DND-41 (cell line): ENCODE results near the gene RNF138.

Experiments
- EZH2 ChIP-seq: IDR thresholded peaks from 3 replicates; pipeline ENCODE4 v1.6.1; 2012; ENCODE audit warnings: borderline replicate concordance, low read depth, mild to moderate bottlenecking, moderate library complexity, low read length, inconsistent platforms; ENCODE audit not compliant: severe bottlenecking
- TF ChIP-seq, protein P1 (sequence below): IDR thresholded peaks from 2 replicates; pipeline ENCODE4 v1.5.1; 2012; ENCODE audit warnings: borderline replicate concordance, low read length, moderate library complexity, mild to moderate bottlenecking; ENCODE audit not compliant: poor library complexity, severe bottlenecking; ENCODE audit errors: extremely low read depth

DNA sequence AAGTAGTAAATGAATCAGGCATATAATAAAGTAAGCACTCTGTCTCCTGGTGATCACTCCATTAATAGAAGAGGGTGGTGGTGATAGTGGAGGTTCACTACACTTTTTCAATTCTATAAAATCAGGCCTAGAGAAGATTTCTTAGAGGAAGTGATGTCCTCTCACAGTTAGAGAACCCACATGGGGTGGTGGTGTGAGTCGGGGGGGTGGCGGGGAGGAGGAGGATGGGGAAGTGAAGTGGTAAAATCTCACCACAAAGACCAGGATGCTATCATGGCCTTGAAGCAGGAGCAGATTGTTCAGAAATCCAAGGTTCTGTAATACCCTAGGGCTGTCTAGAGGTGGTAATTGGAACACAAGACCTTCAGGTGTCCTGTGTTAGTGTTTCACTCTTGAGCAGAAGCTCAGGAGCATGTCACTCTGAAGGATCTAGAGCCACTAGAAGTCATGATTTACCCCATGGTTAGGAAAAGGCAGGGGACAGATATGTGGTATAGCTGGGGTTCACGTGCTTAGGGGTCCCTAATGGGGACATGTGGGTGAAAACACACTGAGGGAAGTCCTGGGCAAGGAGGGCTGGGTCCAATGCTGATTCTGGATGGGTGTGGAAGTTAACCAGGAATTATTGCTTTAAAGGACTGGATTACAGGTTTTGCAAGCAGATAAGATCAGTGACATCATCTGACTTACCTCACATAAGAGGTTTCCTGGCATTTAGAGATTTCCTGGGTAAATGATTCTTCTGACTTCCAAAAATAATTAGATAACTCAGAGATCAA, 42.1 kb upstream of the RNF138 start:
- TF ChIP-seq, protein P1, sequence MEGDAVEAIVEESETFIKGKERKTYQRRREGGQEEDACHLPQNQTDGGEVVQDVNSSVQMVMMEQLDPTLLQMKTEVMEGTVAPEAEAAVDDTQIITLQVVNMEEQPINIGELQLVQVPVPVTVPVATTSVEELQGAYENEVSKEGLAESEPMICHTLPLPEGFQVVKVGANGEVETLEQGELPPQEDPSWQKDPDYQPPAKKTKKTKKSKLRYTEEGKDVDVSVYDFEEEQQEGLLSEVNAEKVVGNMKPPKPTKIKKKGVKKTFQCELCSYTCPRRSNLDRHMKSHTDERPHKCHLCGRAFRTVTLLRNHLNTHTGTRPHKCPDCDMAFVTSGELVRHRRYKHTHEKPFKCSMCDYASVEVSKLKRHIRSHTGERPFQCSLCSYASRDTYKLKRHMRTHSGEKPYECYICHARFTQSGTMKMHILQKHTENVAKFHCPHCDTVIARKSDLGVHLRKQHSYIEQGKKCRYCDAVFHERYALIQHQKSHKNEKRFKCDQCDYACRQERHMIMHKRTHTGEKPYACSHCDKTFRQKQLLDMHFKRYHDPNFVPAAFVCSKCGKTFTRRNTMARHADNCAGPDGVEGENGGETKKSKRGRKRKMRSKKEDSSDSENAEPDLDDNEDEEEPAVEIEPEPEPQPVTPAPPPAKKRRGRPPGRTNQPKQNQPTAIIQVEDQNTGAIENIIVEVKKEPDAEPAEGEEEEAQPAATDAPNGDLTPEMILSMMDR, result no peak
- TF ChIP-seq EZH2, result no peak
